Activated gamma-delta T cell treated with Interleukin-2 at 50 U/mL for 16 hours (primary cell): ENCODE measurements around the gene NALCN.

Experiments
- DNase-seq: peaks from one replicate; pipeline ENCODE4 v3.0.0-alpha.2; 2020

The NALCN gene

DNA sequence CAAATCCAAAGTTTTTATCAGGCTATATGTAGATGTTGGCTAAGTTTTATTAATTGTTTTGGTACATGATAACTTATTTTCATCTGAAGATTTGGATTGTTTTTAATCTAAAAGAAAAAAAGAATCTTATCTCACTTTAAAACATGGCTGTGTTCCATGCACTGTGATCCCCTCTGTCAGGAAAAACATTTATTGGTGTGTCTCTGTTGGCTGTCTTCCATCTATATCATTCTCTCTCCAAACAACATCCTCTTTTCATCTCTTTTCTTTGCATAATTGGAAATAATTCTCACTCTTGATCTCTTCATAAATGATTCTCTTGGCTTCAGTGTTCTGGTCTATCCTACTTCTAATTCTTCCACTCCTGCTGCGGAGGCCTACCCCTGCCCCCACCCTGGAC lies 4.2 kb downstream of the NALCN start:
- DNase-seq, result no peak

DNA sequence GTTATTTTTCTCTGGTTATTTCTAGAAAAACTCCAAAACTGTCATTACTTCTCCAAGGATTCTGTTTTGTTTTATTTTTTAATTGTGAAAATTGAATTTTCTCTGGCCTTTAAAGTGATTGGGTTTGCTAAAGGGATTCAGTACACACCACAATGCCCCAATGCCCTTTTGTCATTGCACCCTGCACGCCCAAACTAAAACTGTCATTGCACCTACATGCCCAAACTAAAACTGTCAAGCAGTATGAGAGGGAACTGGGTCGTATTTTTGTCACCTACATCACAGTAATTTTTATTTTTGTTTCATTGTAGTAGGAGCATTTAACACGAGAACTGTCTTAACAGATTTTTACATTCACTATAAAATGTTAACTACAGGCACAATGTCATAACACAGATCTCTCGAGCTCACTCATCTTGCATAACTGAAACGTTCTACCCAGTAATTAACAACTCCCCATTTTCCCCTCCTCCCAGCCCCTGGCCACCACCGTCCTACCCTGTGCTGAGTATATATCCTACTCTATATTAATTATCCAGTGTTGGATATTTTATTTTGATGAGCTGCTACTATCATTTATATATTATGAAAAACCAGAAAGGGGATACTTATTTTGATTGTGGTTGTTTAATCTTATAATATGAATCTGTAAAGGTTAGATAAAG lies 7.2 kb downstream of the NALCN start:
- no peak for DNase-seq

DNA sequence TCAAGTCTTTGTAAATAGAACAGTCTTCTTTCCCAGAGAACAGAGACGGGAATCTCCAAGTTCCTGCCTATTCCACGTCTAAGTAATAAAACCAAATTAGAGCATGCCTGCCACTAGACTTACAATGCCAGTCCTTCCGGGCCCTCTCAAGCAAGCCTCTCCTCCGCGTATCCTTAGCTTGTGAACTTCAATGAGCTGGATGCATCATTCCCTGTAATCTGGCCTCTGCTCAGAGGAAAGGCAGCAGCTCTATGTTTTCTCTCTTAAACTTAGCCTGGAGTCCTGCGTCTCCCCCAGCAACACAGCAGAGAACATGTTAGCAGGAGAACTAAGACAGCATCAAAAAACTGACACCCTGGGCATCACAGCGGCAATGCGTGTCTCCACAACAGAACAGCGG lies 8.2 kb downstream of the NALCN start:
- DNase-seq, result no peak

DNA sequence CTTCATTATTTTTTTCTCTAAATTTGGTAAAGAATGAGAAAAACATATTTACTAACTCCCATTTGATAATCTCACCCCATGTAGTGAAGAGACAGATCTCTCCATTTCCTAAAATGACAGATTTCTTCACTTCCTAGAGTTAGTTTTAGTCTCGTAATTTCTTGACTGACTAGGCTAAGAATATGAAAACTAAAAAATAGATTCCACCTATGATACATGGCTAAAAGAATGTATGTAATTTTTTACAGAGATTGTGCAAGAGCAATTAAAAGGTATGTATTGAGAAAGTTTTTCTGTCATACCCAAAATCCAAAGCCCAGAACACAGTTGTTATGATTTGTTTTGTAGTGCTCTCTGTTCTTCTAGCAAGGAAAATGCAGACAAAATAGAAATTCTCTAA lies 9.5 kb downstream of the NALCN start:
- DNase-seq, result no peak

DNA sequence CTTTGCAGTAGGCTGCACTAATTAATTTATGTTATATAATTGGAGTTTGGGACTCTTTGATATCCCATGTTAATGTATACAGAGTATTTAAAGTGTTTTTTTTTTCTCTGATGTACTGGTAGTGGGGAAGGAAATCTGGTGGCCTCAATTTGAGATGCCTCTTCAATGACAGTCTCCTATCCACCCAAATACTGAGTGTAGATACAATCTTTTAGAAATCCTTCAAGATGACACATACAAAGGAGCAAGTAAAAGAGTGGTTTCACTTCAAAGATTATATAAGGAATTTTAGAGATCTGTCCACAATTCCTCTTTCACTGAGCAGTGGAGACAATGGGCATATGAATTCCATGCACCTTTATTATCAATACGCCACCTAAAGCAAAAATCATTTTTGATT lies 15.1 kb downstream of the NALCN start:
- DNase-seq, result no peak

DNA sequence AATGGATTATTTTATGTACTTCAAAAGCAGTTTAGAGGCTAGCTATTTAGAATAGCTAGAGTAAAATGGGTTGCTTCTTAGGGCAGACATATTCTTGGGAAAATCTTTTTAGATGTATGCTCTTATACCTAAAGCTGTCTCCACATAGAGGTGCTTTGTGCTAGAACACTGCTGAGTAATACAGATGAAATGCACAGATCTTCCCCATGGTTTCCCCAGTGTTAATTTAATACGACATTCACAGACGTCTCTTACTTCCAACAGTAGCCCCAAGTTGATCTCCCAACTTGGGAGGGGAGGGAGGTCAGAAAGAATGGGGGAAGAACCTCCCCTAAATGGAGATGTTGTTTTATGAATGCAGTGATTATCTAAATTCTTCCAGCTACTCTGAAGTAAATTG lies 16.9 kb downstream of the NALCN start:
- no peak for DNase-seq

DNA sequence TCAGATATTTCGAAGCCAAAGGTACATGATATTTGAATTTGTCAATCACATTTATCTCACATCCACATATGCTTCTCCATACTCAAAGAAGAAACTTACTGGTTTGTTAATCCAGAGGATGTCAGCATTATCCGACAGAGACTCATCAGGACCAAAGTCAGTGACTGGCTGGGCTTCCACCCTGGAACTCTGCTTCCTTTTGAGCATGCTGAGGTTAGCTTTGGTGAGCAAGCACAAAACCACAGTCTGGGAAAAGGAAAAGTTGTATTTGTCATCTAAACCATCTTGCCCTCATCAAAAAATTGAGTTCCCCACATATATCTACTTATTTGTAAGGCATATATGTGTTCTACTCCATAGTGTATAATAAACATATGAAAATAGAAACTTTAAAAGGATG lies 17.4 kb downstream of the NALCN start:
- no peak for DNase-seq

DNA sequence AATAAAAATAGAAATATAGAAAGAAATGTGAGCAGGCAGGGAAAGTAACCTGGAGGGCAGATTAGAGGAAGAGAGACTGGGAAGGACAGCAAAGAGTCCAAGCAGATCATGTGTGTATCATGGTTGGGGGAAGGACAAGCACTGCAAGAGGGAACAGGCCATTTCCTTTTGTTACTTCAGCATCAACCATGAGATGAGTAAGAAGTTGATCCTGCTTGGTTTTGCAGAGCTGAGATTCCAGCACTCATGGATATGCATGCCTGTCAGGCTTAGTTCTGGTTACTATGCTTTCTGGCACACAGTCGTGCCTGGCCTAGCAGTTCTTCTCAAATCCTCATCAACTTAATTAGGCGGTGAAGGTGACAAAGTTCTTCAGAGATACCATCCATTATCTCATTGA lies 18.1 kb downstream of the NALCN start:
- DNase-seq, result no peak

DNA sequence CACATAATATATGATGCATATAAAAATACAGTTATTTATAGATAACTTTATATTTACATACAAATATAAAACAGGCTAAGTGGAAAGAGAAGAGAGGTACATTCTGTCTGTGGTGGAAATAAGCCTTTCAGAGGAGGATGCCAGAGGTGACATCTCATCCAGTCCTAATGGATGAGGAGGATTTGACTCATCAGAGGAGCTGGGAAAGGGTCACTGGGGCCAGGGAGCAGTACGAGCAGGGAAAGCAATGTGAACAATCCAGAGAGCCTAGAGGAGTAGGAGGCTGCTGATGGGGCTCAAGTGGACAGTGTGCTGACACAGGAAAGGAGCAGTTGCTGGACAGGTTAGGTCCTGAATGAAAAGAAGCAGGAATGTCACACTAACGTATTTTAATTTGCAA lies 18.6 kb downstream of the NALCN start:
- no peak for DNase-seq

DNA sequence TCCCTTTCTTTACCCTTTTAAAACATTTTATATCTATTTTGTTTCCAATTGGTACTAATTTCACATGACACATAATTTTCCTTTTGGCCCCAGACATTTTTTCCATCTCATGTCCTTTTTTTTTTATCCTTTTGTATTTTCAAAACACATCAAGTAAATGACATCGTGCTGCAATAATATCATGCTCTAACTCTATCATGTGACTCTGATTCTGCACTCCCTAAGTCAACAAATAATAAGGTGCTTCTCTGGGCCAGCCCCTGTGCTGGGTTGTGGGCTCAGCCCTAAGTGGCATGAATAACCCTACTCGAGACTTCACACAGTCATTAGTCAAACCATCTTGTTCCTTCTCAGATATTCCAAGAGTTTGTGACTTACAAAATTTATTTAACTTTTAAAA lies 21.7 kb downstream of the NALCN start:
- DNase-seq, result no peak

DNA sequence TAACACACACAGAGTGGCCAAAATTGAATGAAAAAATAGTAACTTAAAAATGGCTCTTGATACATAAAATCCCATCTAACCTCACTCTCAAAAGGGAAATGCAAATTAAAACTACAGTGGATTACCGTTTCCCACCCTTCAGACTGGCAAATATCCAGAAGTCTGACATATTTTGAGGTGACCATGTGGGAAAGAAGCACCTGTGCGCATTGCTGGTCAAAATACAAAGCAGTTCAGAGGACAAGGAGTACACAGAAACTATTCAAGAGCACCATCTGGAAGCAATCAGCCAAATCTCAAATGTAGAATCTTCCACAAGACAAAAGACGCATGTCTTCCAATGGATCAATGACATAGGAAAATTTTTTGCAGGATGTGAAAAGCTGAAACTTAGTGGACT lies 23.2 kb downstream of the NALCN start:
- no peak for DNase-seq

DNA sequence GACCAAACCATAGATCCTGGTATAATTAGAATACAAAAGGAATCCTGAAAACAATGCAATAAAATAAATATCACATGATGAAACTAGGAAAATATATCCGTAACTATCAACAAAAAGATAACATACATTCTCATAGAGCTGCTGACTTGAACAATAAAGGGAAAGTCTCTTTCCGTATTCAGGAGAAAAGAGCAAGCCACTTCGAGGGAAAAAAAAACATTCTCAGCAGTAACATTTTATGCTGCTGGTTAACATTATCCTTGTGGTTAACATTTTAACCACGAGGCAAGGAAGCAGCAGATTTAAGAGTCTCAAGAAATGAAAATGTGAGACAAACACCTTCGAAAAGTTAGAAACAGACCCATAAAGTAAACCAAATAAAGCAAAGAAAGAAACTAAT lies 25.8 kb downstream of the NALCN start:
- DNase-seq, result no peak

DNA sequence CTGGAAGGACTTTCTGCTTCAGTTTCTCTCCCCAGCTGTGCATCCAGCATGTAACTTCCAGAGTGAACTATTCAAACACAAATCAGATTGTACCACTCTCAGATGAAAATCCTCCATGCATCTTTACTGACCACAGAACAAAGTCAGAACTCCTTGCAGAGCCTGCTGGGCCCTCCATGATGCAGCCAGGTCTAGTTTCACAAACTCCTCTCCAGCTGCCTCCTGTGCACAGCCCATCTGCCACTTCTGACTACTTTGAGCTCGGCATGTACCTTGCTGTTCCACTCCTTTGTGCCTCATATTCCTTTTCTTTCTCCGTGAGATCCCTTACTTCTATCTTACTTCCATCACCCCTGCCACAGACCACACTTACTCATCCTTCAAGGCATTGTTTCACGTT lies 31.4 kb downstream of the NALCN start:
- no peak for DNase-seq

DNA sequence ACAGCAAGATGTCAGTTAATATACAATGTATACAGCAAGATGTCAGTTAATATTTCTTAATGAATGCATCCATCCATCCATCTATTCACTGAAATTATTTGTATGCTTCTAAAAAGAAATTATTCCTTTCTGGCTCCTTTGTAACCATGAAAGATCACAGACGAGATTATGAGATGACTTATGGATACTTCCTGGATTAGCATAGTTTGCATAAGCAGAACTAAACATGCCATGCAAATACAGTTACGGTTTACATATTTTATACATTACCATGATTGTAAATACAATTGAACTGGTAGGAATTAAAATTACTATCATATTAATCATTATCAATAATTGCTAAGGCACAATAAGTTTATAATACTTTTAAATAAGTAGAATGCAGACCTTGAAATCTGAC lies 32.7 kb downstream of the NALCN start:
- no peak for DNase-seq

DNA sequence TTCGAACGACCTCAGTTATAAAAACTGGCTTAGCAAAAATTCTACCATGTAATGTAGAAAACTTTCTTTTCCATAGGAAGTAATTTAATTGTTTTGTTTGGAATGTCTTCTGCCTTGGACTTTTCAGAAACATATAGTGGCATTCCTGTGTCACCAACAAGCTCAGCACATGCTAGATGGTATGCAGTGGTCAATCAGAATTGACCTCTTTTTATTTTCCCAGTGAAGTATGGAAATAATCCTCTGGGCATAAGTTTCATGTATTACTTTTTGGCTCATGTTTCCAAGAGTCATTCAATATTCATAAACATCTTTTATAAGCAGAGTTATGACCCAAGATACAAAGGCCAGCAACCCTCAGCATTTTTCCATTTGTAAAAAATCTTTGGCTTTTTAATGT lies 33.6 kb downstream of the NALCN start:
- DNase-seq, result no peak

DNA sequence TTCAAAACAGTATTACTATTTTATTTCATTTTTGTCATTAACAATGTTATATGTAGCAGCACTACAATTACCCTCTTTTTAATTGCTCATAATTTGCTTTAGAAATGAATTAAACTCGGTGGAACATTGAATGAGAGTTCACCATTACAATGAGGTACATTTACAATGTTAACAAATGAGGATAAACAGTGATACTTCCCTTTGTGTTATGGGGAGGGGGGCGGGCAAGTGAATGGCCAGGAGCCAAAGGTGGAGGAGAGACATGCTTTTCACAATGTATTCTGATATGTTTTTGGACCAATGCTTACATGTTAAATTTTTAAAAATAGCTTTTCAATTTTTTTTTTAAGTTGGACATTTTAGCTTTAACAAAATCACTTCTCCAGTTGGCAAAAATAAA lies 34.2 kb downstream of the NALCN start:
- no peak for DNase-seq

DNA sequence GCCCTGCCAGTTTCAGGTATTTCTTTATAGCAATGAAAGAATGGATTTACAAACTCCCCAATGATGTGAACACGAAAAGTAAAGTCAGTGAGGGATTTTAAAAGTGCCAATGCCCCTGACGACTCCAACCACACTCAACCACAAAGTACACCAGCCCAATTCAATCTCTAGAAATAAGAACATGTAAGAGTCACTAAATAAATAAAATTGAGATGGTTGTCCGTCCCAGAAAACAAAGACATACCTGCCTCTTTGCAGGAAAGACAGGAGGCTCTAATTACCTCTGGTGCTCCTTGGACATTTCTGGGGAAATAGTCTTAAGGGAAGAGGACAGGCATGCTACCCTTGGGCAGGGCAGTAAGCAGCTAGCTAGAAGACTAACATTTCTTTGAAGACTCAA lies 55.8 kb downstream of the NALCN start:
- no peak for DNase-seq

DNA sequence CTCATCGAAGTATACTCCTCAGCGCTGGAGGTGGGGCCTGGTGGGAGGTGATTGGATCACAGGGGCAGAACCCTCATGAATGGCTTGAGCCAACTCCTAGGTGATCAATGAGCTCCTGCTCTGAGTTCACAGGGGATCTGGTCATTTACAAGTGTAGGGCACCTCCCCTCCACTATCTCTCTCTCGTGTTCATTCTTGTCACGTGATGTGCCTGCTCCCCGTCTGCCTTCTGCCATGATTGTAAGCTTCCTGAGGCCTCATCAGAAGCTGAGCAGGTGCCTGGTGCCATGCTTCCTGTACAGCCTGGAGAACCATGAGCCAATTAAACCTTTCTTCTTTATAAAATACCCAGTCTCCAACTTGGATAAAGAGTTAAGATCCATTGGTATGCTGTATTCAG lies 61.4 kb downstream of the NALCN start:
- no peak for DNase-seq

DNA sequence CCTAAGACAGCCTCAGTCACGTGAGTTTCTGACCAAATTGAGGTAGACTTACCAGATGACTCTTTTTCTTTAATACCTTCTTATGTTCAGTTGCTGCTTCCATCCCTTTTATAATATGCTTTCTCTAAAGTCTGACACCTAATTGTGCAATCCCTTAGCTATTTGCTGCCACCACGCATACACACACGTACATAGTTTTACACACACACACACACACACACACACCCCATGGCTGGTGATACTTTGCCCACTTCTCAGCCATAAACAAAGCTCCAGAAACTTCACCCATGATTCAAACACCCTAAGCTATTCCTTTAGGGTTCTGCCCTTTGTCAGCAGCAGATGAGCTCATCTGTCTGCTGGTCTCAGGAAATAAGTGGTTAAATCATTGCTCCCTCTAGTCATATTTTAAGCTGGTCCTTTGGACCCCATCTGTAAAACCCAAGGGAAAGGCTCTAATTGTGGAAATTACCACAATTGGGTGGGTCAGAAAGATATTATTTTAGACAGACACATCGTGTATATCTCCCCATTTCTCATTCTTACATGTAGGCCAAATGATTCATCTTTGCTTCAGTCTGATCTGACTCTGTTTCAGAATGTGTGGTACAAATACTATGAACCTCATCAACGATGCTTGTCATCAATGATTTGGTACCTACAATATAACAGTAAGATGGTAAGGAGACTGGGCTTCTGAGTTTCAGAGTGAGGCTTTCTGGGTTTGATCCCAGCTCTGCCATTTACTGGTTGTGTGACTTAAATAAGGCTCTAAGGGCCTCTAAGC lies 69.2 kb downstream of the NALCN start:
- no peak for DNase-seq

DNA sequence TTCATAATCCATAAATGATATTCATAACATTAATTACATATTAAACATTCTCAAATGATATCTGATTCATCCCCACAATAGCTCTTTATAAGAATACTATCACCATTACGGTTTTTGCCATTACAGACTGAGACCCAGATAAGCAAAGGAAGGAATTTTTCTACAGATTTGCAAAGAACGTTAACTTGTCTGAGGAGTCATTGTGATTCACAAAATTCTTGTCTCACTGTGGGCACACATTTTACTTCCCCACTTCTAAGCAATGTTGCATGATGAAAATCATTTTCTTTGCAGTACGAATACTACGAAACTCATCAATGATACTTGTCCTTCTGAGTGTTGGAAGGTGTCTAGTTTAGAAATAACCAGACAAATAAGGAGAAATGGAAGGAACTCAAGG lies 70.1 kb downstream of the NALCN start:
- no peak for DNase-seq

DNA sequence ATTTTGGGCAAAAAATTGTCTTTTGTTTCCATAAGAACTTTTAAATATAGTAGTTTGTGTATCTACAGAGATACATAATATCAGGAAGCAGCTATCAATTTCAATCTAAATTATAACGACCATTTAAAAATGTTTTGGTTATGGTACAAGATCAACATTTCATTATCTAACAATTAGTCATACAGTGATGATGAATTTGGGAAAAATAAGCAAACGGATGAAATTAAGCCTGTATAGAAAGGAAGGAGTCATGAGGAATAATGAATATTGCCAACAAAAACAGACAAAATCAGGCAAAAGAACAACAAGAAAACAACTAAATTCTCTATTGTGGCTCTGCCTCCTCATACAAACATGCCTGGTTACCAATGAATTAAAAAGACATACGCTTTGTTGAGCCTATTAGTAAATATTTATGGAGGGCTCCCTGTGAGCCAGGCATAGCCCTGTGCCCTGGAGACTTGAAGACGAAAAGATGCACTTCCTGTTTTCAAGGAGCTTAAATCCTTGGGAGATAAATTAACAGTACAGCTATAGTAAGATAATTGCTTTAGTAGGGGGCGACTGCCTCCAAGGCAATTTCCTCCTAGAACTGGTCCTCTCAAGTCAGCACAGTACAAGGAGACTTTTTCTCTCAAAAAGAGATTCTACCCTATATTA lies 73.0 kb downstream of the NALCN start:
- no peak for DNase-seq

DNA sequence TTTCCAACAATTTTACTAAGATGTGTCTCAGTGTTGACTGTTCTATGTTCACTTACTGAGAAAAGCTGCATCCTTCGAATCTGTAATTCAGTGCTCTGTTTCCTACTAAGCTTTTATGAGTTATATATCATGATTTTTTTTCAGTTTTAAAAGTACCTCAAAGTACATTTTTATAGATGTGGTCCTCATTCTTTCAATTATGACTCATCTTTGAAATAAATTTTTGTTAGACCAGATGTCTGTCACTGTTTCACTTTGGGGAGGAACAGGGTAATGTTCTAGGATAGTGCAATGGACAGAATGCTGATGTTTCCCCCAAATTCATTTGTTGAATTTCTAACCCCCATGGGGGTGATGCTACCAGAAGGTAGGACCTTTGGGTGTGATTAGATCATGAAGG lies 74.8 kb downstream of the NALCN start:
- no peak for DNase-seq

DNA sequence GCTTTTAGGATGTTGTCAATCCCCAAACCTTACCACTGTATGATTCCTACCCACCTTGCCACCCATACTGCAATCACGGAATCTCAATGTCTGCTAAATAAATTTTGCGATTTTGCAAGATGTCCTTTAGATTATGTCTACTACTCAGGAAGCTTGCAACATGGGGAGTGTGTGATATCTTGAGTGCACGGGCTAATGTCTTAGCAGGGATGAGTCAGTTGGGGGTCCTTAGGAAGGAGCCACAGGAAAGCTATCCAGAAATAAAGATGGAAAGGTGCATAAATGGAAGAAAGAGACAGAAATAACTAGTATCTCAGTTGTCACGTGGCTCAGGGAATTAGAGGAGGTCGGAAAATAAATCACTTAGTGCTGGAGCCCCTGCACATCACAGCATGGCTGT lies 77.1 kb downstream of the NALCN start:
- no peak for DNase-seq

DNA sequence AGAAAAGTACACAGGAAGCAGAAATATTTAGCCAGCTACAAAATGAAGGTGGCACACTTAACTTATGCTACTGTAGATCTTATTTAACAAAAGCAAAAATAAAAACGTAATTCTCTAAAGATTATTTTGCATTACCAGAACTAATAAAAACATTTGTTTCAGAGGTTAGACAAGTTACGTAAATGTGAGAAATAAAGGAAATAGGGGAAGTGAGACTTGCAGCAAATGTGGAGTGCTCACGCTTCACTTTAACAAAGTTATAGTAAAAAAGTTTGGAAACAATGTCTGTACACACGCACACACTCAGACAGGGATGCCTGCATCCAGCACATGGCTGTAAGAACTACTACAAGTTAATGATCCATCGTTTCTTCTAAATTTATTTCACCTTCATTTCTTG lies 83.7 kb downstream of the NALCN start:
- DNase-seq, result no peak

DNA sequence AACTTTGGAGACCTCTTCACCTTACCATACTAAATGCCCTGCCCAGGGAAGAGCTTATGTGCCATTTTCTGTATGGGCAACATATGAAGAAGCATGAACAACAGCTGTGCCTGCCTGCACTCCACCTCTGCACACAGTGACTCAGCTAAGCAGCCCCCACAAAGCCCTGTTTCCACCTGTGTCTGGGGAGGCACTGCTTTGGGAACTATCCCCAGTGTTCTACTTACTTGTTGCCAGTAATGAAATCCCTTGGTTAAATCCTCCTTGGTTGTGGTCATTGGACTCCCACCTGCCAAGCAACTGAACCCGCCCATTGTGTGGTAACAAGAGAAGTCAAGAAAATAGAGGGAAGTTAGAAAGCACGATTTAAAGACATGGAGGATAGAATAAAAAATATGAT lies 84.6 kb downstream of the NALCN start:
- DNase-seq, result no peak
